Naive thymus-derived CD4-positive, alpha-beta T cell (primary cell): ENCODE measurements around the gene NOM1. TPM values are rescaled to one million over a fixed set of nuclear protein-coding genes. Genes with fewer than 3 reads are reported as not detected.
"Not testable (repeated sequence)": the region's sequence is repeated elsewhere in the genome, so short reads cannot be mapped to it uniquely, and the experiment has no call there.

ENCODE experiments used
- ATAC-seq: fragments of 150-1000 bp; cut with Tn5 transposase; 2 replicates; pipeline ENCODE4 v1.10.0; 2021; ENCODE audit warnings: mild to moderate bottlenecking, moderate library complexity
- CTCF ChIA-PET: fragments of 350-600 bp; sonication (Branson Sonifier 250); formaldehyde crosslinking; loops from one replicate; lab custom pipeline; 2021; ENCODE audit warnings: antibody characterized with exemption; lab: Charles Lee
- POLR2A ChIA-PET: fragments of 350-600 bp; sonication (Branson Sonifier 250); formaldehyde crosslinking; loops from one replicate; lab custom pipeline; 2021; ENCODE audit warnings: antibody characterized with exemption, inconsistent platforms; lab: Charles Lee
- DNase-seq, 9 donors: peaks; one replicate each; pipeline versions ENCODE4 v3.0.0 to v3.0.0-alpha.2; 2020 to 2022; ENCODE audit warnings: mixed read lengths in 1 of 9
- H3K27ac ChIP-seq: one replicate; pipeline ENCODE4 v1.7.0; 2013; ENCODE audit warnings: mild to moderate bottlenecking, low read depth, low read length, moderate library complexity
- H3K27me3 ChIP-seq, 2 donors: one replicate each; pipeline ENCODE4 v1.7.0; 2013; ENCODE audit warnings: low read length in 2 of 2, mild to moderate bottlenecking in 2 of 2, moderate library complexity in 2 of 2; ENCODE audit not compliant: control insufficient read depth in 2 of 2, insufficient read depth in 2 of 2
- H3K36me3 ChIP-seq, 3 experiments: 1 replicate in 2 of 3; 2 replicates in 1 of 3; pipeline ENCODE4 v1.7.0; 2013; ENCODE audit warnings: low read length in 3 of 3, mild to moderate bottlenecking in 3 of 3, moderate library complexity in 1 of 3; ENCODE audit not compliant: insufficient read depth in 3 of 3, control insufficient read depth in 2 of 3
- H3K4me1 ChIP-seq, 2 donors: one replicate each; pipeline ENCODE4 v1.7.0; 2013; ENCODE audit warnings: low read length in 2 of 2, mild to moderate bottlenecking in 2 of 2, moderate library complexity in 1 of 2; ENCODE audit not compliant: control insufficient read depth in 2 of 2, insufficient read depth in 2 of 2
- H3K4me3 ChIP-seq: 2 replicates; pipeline ENCODE4 v1.7.0; 2013; ENCODE audit warnings: mild to moderate bottlenecking, low read length
- H3K9me3 ChIP-seq, 3 experiments: 1 replicate in 2 of 3; 2 replicates in 1 of 3; pipeline ENCODE4 v1.7.0; 2013; ENCODE audit warnings: low read length in 3 of 3; ENCODE audit not compliant: control insufficient read depth in 2 of 3
- H3K27ac Mint-ChIP-seq, 9 donors: one replicate each; pipeline ENCODE4 v1.8.0; 2020 to 2022; ENCODE audit warnings: mixed read lengths in 9 of 9, mild to moderate bottlenecking in 8 of 9, moderate library complexity in 5 of 9, inconsistent platforms in 2 of 9
- H3K27me3 Mint-ChIP-seq, 5 donors: one replicate each; pipeline ENCODE4 v1.8.0; 2021 to 2022; ENCODE audit warnings: mixed read lengths in 5 of 5, mild to moderate bottlenecking in 1 of 5
- H3K36me3 Mint-ChIP-seq, 5 donors: one replicate each; pipeline ENCODE4 v1.8.0; 2020 to 2022; ENCODE audit warnings: mixed read lengths in 5 of 5, mild to moderate bottlenecking in 3 of 5, inconsistent platforms in 1 of 5
- H3K4me1 Mint-ChIP-seq, 7 donors: one replicate each; pipeline ENCODE4 v1.8.0; 2020 to 2022; ENCODE audit warnings: mixed read lengths in 7 of 7, mild to moderate bottlenecking in 3 of 7, inconsistent platforms in 1 of 7
- H3K4me3 Mint-ChIP-seq, 10 donors: one replicate each; pipeline ENCODE4 v1.8.0; 2020 to 2022; ENCODE audit warnings: mild to moderate bottlenecking in 10 of 10, mixed read lengths in 10 of 10, moderate library complexity in 6 of 10, inconsistent platforms in 2 of 10
- H3K9me3 Mint-ChIP-seq, 11 donors: one replicate each; pipeline ENCODE4 v1.8.0; 2020 to 2022; ENCODE audit warnings: mixed read lengths in 11 of 11, mild to moderate bottlenecking in 4 of 11, inconsistent platforms in 1 of 11, moderate library complexity in 1 of 11
- intact Hi-C, 2 donors: fragments of 100-400 bp; cut with micrococcal nuclease; formaldehyde crosslinking; loops; one replicate each; pipeline ENCODE4 v1.15.1; 2023
- polyA plus RNA-seq, 2 donors: library from polyadenylated mRNA; unstranded; fragments of 300-500 nt; fragmentation: Illumina TruSeq; gene quantifications; one replicate each; pipeline ENCODE4 v1.2.3, GENCODE V29; 2021
- total RNA-seq, 6 experiments: library from RNA in 5 of 6; stranded (reverse) in 5 of 6; gene quantifications; 1 replicate in 5 of 6; 2 replicates in 1 of 6; pipeline ENCODE4 v1.2.3 and lab custom pipeline; 2021 to 2026

NOM1 gene
- total RNA-seq (10 to 100 TPM; 28.1 to 40.7 (median 32.9) TPM), polyA plus RNA-seq (1 to 10 TPM; 4.2 to 7.9 TPM), total RNA-seq (lab: John Stamatoyannopoulos, UW) (47.7 reads per million, percentile 70 among the genes with 10 or more reads in this experiment)

- Mint-ChIP-seq H3K27me3 (peaks cover 1 to 23% (median 6%) of the 10 kb centered on the region in 5 donors), H3K9me3 (peaks cover 0 to 4% (median 0%) of the 10 kb centered on the region in 11 donors), H3K4me1 (peaks cover 8 to 44% (median 34%) of the 10 kb centered on the region in 7 donors), H3K27ac (peak within 1 kb of the TSS; percentile 66 to 98 (median 90)), H3K36me3 (peaks cover 3 to 13% (median 10%) of the 10 kb centered on the region in 5 donors), H3K4me3 (peak within 1 kb of the TSS; percentile 86 to 99 (median 97))
- no peaks in the 10 kb centered on the region for H3K27me3 ChIP-seq
- peak; percentile 80 to 96 (median 90) for DNase-seq
- ChIA-PET CTCF (interaction anchor here (0.6 kb wide), 1 partner anchor 446 kb away, joined by 3 read pairs; no protein-coding TSS in a partner anchor), POLR2A (interaction anchor here (1.1 to 1.6 kb wide), 3 partner anchors 9 to 371 kb away, joined by 3 to 12 read pairs (median 7); partner anchors contain the start of gene LMBR1)
- H3K36me3 ChIP-seq: peaks cover 0 to 36% (median 4%) of the 10 kb centered on the region in 3 experiments
- H3K4me3 ChIP-seq: peak within 1 kb of the TSS; percentile 96
- intact Hi-C loops: loop anchor here (1.0 to 5.0 kb wide), 7 partner anchors 27 to 437 kb away; partner anchors contain the start of genes LMBR1 (in 2 of the 2) and UBE3C (in 2 of the 2)
- H3K9me3 ChIP-seq: no peaks in the 10 kb centered on the region
- ATAC-seq: peak; percentile 99
- H3K4me1 ChIP-seq: peaks cover 9 to 13% of the 10 kb centered on the region in 2 donors
- H3K27ac ChIP-seq: peak within 1 kb of the TSS; percentile 82
Measured at GRCh38 chr7:156949541-156950380, at the start of gene NOM1. NOM1 (plus strand) TSS chr7:156949712; CDS start chr7:156949738, 26 bp downstream.

- H3K27me3 ChIP-seq, POLR2A ChIA-PET, H3K9me3 Mint-ChIP-seq, H3K4me3 Mint-ChIP-seq, H3K36me3 Mint-ChIP-seq, H3K4me3 ChIP-seq, H3K27ac ChIP-seq, H3K36me3 ChIP-seq, intact Hi-C loops, H3K27ac Mint-ChIP-seq, H3K9me3 ChIP-seq, ATAC-seq, H3K27me3 Mint-ChIP-seq, DNase-seq, CTCF ChIA-PET: not testable (repeated sequence)
- H3K4me1 Mint-ChIP-seq: peaks cover 10 to 26% (median 18%) of the 10 kb centered on the region in 7 donors
- H3K4me1 ChIP-seq: peaks cover 0 to 11% of the 10 kb centered on the region in 2 donors
Measured at GRCh38 chr7:156900093-156900492, 49.4 kb upstream of the NOM1 start.

GRCh38 chr7:156903232-156903909, 46.1 kb upstream of the NOM1 start:
- peak; percentile 46 for ATAC-seq
- Mint-ChIP-seq H3K4me1 (peaks cover 7 to 13% (median 10%) of the 10 kb centered on the region in 7 donors), H3K27me3 (peaks cover 0 to 5% (median 0%) of the 10 kb centered on the region in 5 donors), H3K27ac (peak overlapping the region; percentile 22 to 56 (median 44)), H3K9me3 (no peaks in the 10 kb centered on the region), H3K36me3 (no peaks in the 10 kb centered on the region), H3K4me3 (peak overlapping the region in 9 of 10 donors; percentile 1 to 59 (median 51))
- Histone ChIP-seq H3K36me3 (no peaks in the 10 kb centered on the region), H3K27ac (no peak overlapping the region), H3K4me1 (peaks cover 0 to 11% of the 10 kb centered on the region in 2 donors), H3K4me3 (no peak overlapping the region), H3K27me3 (peaks cover 0 to 2% of the 10 kb centered on the region in 2 donors), H3K9me3 (no peaks in the 10 kb centered on the region)
- intact Hi-C loops: no loop called here
- POLR2A ChIA-PET: interaction anchor here (1.1 kb wide), 1 partner anchor 10 kb away, joined by 6 read pairs; the partner anchor contains the start of gene LMBR1
- peak in 6 of 9 donors; percentile 12 to 43 (median 28) for DNase-seq
- CTCF ChIA-PET: no interaction called here

- H3K36me3 ChIP-seq: no peaks in the 10 kb centered on the region
- peaks cover 0 to 11% of the 10 kb centered on the region in 2 donors for H3K4me1 ChIP-seq
- ChIA-PET CTCF (no interaction called here), POLR2A (interaction anchor here (1.9 kb wide), 1 partner anchor 13 kb away, joined by 7 read pairs; the partner anchor contains the start of gene LMBR1)
- intact Hi-C loops: loop anchor here in 1 of 2 donors (5.0 kb wide), 2 partner anchors 41 to 231 kb away; partner anchors contain the start of genes NOM1 and UBE3C
- Mint-ChIP-seq H3K27ac (no peak overlapping the region), H3K36me3 (no peaks in the 10 kb centered on the region), H3K27me3 (peaks cover 0 to 10% (median 0%) of the 10 kb centered on the region in 5 donors), H3K4me3 (no peak overlapping the region), H3K4me1 (peaks cover 10 to 15% (median 13%) of the 10 kb centered on the region in 7 donors), H3K9me3 (peaks cover 0 to 1% (median 0%) of the 10 kb centered on the region in 11 donors)
- ATAC-seq (no peak), DNase-seq (no peak)
- H3K4me3 ChIP-seq: no peak overlapping the region
- no peaks in the 10 kb centered on the region for H3K9me3 ChIP-seq
- no peak overlapping the region for H3K27ac ChIP-seq
- H3K27me3 ChIP-seq: peaks cover 0 to 2% of the 10 kb centered on the region in 2 donors
Measured at GRCh38 chr7:156906200-156906649, 43.3 kb upstream of the NOM1 start.

GRCh38 chr7:156907656-156908055, 41.9 kb upstream of the NOM1 start:
- Mint-ChIP-seq H3K36me3 (peaks cover 0 to under 1% (median 0%) of the 10 kb centered on the region in 5 donors), H3K4me3 (no peak overlapping the region), H3K27ac (no peak overlapping the region), H3K9me3 (peaks cover 0 to 1% (median 0%) of the 10 kb centered on the region in 11 donors), H3K4me1 (peaks cover 9 to 15% (median 10%) of the 10 kb centered on the region in 7 donors), H3K27me3 (peaks cover 0 to 18% (median 6%) of the 10 kb centered on the region in 5 donors)
- ChIA-PET POLR2A (interaction anchor here (1.0 kb wide), 1 partner anchor 15 kb away, joined by 3 read pairs; no protein-coding TSS in a partner anchor), CTCF (no interaction called here)
- Histone ChIP-seq H3K9me3 (no peaks in the 10 kb centered on the region), H3K36me3 (no peaks in the 10 kb centered on the region), H3K27ac (no peak overlapping the region), H3K4me3 (no peak overlapping the region), H3K4me1 (peaks cover 0 to 11% of the 10 kb centered on the region in 2 donors), H3K27me3 (no peaks in the 10 kb centered on the region)
- ATAC-seq: no peak
- no peak for DNase-seq
- intact Hi-C loops: loop anchor here (2.0 to 5.0 kb wide), 4 partner anchors 15 to 343 kb away; partner anchors contain the start of genes LMBR1 (in 1 of the 2), NOM1 (in 1 of the 2) and UBE3C (in 1 of the 2)
